Stimulated activated naive B cell treated with anti-CD40 and anti-IgM and Interleukin-4, amounts not matched to agents 10 μg/mL and 1 μg/mL and 100 μg/mL, for 72 hours (primary cell): Measurements from ENCODE around the gene UQCRHL.

ENCODE experiments used
- ATAC-seq, 2 donors: fragments of 150-1000 bp; cut with Tn5 transposase; replicated peaks; 2 replicates each; pipeline ENCODE4 v1.10.0; 2021; ENCODE audit warnings: moderate library complexity in 1 of 2
- DNase-seq: peaks from one replicate; pipeline ENCODE4 v3.0.0; 2021
- H3K27ac Mint-ChIP-seq: one replicate; pipeline ENCODE4 v1.8.0; 2022; ENCODE audit warnings: mild to moderate bottlenecking, mixed read lengths
- H3K27me3 Mint-ChIP-seq, 2 donors: one replicate each; pipeline ENCODE4 v1.8.0; 2022; ENCODE audit warnings: mixed read lengths in 2 of 2
- H3K36me3 Mint-ChIP-seq, 2 donors: one replicate each; pipeline ENCODE4 v1.8.0; 2022; ENCODE audit warnings: mixed read lengths in 2 of 2, mild to moderate bottlenecking in 1 of 2
- H3K4me1 Mint-ChIP-seq, 2 donors: one replicate each; pipeline ENCODE4 v1.8.0; 2022; ENCODE audit warnings: mixed read lengths in 2 of 2, mild to moderate bottlenecking in 1 of 2
- H3K4me3 Mint-ChIP-seq, 2 donors: one replicate each; pipeline ENCODE4 v1.8.0; 2022; ENCODE audit warnings: mild to moderate bottlenecking in 2 of 2, mixed read lengths in 2 of 2, moderate library complexity in 1 of 2
- H3K9me3 Mint-ChIP-seq, 2 donors: one replicate each; pipeline ENCODE4 v1.8.0; 2022; ENCODE audit warnings: mixed read lengths in 2 of 2, mild to moderate bottlenecking in 1 of 2

UQCRHL gene

DNA sequence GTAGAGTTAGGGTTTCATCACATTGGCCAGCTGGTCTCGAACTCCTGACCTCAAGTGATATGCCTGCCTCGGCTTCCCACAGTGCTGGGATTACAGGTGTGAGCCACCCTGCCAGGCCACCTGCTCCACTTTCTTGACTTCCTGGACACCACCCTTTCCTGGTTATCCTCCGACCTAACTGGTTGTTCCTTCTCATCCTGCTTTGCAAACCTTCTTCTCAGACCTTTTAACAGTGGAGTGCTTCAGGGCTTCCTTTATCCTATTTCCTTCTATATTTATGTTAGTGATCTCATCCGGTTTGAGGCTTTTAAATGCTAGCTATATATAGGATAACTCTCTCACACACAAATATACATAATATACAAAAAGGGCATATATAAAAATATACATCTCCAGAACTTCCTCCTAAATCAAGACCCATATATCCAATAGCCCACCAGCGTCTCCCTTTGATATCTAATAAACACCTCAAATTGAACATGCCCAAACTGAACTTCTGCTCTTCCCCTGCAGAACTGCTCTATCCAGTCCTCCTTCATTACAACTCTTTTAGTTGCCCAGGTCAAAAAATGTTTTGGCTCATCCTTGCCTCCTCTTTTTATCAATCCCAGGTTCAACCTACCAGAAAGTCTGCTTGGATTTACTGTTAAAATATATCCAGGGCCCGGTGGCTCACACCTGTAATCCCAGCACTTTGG, 19.5 kb upstream of the UQCRHL start:
- Mint-ChIP-seq H3K4me1 (peaks cover 34 to 46% of the 10 kb centered on the region in 2 donors), H3K27ac (no peak overlapping the region), H3K9me3 (no peaks in the 10 kb centered on the region), H3K27me3 (no peaks in the 10 kb centered on the region), H3K36me3 (peaks cover 4% of the 10 kb centered on the region in 2 donors), H3K4me3 (no peak overlapping the region)
- no peak for DNase-seq
- no peak for ATAC-seq

DNA sequence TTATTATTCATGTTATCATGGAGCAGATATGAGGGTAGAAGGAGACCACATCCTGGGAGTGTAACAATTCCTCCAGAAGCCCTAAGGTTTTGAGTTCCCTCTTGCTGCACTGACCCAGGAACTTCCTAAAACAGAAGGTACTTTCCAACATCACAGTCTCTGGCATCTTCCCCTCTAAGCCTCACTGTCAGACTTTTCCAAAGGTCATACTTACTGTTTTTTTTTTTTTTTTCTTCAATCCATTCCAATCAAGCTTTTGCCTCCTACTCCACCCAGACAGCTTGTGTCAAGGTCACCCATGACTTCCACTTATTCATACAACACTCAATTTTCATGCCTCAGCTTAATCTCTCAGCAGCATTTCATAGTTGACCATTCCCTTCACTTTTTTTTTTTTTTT, 18.4 kb upstream of the UQCRHL start:
- Mint-ChIP-seq H3K27ac (peak overlapping the region; percentile 7), H3K4me3 (no peak overlapping the region), H3K4me1 (peaks cover 28 to 36% of the 10 kb centered on the region in 2 donors), H3K27me3 (no peaks in the 10 kb centered on the region), H3K36me3 (no peaks in the 10 kb centered on the region), H3K9me3 (no peaks in the 10 kb centered on the region)
- DNase-seq (no peak), ATAC-seq (peak in 1 of 2 donors; percentile 47)

DNA sequence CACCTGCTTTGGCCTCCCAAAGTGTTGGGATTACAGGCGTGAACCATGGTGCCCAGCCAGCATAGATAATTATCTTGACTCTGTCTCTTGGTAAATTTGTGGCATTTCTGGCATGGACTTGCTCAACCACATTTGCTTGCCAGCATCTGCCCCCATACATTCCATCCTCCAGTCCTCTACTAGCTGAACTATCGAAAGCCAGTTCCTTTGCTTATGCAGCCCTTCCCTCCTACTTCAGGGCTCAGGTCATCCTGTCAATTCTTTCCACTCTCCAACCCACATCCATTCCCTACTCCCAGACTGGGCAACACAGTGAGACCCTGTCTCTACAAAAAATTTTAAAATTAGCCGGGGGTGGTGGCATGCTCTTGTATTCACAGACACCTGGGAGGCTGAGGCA, 13.0 kb upstream of the UQCRHL start:
- Mint-ChIP-seq H3K4me3 (no peak overlapping the region), H3K27ac (no peak overlapping the region), H3K9me3 (no peaks in the 10 kb centered on the region), H3K36me3 (no peaks in the 10 kb centered on the region), H3K4me1 (peaks cover 3 to 4% of the 10 kb centered on the region in 2 donors), H3K27me3 (no peaks in the 10 kb centered on the region)
- DNase-seq, result no peak
- ATAC-seq, result no peak

DNA sequence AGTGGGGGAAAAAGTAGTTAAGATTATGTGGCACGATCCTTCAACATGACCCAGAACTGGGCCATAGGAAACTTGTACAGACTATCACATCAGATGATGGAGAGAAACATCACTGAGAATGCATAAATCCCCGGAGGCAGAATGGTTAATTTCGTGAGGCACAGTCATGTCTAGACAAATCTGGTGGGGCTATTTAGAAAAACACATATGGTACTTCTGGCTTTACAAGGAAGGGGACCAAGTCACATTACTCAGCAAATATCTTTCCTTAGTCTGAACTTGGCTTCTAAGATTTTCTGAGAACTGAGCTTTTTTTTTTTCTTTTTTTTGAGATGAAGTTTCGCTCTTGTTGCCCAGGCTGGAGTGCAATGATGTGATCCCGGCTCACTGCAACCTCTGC, 9.2 kb upstream of the UQCRHL start:
- no peaks in the 10 kb centered on the region for H3K36me3 Mint-ChIP-seq
- H3K27ac Mint-ChIP-seq, result no peak overlapping the region
- ATAC-seq (no peak), DNase-seq (no peak)
- H3K9me3 Mint-ChIP-seq, result no peaks in the 10 kb centered on the region
- no peak overlapping the region for H3K4me3 Mint-ChIP-seq
- H3K4me1 Mint-ChIP-seq, result peaks cover 0 to 4% of the 10 kb centered on the region in 2 donors
- H3K27me3 Mint-ChIP-seq, result no peaks in the 10 kb centered on the region

DNA sequence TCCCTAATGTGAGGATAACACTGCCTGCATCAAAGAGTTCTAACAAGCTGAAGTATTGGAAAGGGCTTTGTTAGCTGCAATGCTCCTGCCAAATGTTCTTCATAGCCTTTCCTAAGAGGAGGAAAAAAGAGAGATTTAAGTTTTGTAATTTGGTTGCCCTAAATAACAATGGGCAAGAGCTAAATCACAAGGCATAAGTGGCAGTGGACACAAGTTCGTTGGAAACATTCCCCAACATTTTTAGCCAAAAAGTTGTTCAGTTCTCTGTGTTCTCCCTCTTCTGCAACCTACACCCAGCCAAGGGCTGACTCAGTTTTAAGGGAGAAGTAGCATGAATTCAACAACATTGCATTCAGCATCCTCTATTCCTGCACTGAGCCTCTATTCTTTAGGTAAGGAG, 2.6 kb upstream of the UQCRHL start:
- Mint-ChIP-seq H3K4me3 (no peak overlapping the region), H3K4me1 (no peaks in the 10 kb centered on the region), H3K27me3 (no peaks in the 10 kb centered on the region), H3K36me3 (no peaks in the 10 kb centered on the region), H3K27ac (no peak overlapping the region), H3K9me3 (no peaks in the 10 kb centered on the region)
- ATAC-seq, result no peak
- no peak for DNase-seq

DNA sequence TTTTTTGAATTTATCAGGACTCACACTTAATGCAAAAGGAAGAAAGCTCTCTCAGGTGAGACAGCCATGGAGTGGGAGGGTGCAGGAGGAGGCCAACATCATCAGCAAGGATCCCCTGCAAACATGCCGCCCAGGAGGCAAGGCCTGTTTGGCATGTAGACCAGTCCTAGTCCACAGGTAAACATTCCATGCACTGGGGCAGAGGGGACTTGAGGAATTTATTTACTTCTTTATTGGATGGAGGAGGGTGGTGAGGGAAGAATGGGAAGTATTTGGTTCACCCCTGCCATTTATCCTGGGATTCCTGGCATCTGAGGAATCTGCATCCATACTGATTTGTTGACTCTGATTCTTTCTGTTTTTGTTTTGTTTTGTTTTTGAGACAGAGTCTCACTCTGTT, 1.5 kb upstream of the UQCRHL start:
- Mint-ChIP-seq H3K4me3 (no peak overlapping the region), H3K27ac (no peak overlapping the region), H3K36me3 (no peaks in the 10 kb centered on the region), H3K27me3 (no peaks in the 10 kb centered on the region), H3K9me3 (no peaks in the 10 kb centered on the region), H3K4me1 (peaks cover 0 to 4% of the 10 kb centered on the region in 2 donors)
- DNase-seq (no peak), ATAC-seq (no peak)

DNA sequence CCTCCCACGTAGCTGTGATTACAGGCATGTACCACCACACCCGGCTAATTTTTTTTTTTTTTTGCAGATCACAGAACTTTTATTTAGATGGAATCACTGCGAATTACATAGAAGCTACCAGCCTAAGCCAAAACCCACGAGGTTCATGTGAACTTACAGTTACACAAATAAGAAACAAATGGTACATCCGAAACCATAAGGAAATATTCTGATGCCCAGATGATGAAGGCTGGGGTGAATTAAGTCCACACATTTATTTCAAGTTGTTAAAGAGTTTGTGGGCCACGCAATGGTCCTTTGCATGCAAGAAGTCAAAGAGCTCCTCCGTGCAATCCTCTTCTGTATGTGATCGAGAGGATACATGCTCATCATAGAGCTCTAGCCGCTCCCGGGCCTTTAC, 328 bp downstream of the UQCRHL start:
- Mint-ChIP-seq H3K4me3 (no peak overlapping the region), H3K4me1 (peaks cover 3 to 5% of the 10 kb centered on the region in 2 donors), H3K36me3 (no peaks in the 10 kb centered on the region), H3K9me3 (no peaks in the 10 kb centered on the region), H3K27ac (no peak overlapping the region), H3K27me3 (peaks cover 2 to 4% of the 10 kb centered on the region in 2 donors)
- ATAC-seq, result no peak
- DNase-seq, result no peak

DNA sequence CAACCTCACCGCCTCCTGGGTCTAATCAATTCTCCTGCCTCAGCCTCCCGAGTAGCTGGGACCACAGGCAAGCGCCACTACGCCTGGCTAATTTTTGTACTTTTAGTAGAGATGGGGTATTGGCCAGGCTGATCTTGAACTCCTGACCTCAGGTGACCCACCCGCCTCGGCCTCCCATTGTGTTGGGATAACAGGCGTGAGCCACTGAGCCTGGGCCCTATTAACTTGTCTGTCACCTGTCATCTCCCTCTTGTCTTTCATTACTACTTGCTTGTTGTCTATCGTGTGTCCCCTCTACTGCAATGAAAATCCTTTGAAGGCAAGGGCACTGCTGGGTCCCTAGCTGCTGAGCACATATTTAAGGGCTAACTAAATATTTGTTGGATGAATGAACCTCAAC, 3.4 kb downstream of the UQCRHL start:
- Mint-ChIP-seq H3K27me3 (peaks cover 13 to 24% of the 10 kb centered on the region in 2 donors), H3K27ac (no peak overlapping the region), H3K4me1 (peaks cover 10 to 21% of the 10 kb centered on the region in 2 donors), H3K4me3 (no peak overlapping the region), H3K9me3 (no peaks in the 10 kb centered on the region), H3K36me3 (no peaks in the 10 kb centered on the region)
- DNase-seq (no peak), ATAC-seq (no peak)

DNA sequence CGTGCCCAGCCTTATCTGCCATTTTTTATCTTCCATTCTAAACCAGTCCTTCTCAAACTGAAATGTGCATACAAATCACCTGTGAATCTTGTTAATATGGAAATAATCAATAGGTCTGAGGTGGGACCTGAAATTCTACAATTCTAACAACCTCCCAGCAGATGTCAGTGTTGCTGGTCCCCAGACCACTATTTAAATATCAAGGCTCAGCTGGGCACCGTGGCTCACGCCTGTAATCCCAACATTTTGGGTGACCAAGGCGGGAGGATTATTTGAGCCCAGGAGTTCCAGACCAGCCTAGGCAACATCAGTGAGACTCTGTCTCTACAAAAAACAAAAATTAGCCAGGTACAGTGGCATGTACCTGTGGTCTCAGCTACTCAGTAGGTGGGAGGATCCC, 4.1 kb downstream of the UQCRHL start:
- H3K36me3 Mint-ChIP-seq, result no peaks in the 10 kb centered on the region
- DNase-seq (no peak), ATAC-seq (peak; percentile 48 to 64)
- H3K27ac Mint-ChIP-seq, result no peak overlapping the region
- no peaks in the 10 kb centered on the region for H3K9me3 Mint-ChIP-seq
- H3K4me1 Mint-ChIP-seq, result peaks cover 12 to 25% of the 10 kb centered on the region in 2 donors
- peaks cover 13 to 24% of the 10 kb centered on the region in 2 donors for H3K27me3 Mint-ChIP-seq
- H3K4me3 Mint-ChIP-seq, result no peak overlapping the region

DNA sequence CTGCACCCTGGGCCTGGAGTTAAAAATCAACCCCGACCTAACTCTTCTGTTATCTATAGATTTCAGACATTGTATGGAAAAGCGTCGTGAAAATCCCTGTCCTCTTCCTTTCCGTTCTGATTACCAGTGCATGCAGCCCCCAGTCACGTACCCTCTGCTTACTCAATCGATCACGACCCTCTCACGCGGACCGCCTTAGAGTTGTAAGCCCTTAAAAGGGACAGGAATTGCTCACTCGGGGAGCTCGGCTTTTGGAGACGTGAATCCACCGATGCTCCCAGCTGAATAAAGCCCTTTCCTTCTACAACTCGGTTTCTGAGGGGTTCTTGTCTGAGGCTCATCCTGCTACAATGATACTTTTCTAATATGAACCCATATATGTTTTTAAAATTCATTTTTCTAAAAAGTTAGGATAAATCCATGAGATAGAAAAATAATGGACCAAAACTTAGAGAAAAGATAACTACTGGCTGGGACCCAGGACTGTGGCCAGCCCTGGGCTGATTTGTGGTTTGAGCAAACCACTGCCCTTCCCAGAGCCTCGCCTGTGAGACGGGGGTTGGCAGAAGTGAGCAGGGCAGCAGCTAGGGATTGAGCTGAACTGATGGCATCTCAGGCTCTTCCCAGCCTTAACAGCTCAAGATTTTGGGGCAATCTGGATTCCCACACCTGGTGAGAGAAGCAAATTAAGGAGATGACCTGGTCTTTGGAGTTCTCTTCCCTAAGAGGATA, 5.0 kb downstream of the UQCRHL start:
- DNase-seq (no peak), ATAC-seq (no peak)
- Mint-ChIP-seq H3K27ac (no peak overlapping the region), H3K36me3 (no peaks in the 10 kb centered on the region), H3K4me3 (no peak overlapping the region), H3K27me3 (peaks cover 17 to 24% of the 10 kb centered on the region in 2 donors), H3K9me3 (no peaks in the 10 kb centered on the region), H3K4me1 (peaks cover 12 to 25% of the 10 kb centered on the region in 2 donors)

DNA sequence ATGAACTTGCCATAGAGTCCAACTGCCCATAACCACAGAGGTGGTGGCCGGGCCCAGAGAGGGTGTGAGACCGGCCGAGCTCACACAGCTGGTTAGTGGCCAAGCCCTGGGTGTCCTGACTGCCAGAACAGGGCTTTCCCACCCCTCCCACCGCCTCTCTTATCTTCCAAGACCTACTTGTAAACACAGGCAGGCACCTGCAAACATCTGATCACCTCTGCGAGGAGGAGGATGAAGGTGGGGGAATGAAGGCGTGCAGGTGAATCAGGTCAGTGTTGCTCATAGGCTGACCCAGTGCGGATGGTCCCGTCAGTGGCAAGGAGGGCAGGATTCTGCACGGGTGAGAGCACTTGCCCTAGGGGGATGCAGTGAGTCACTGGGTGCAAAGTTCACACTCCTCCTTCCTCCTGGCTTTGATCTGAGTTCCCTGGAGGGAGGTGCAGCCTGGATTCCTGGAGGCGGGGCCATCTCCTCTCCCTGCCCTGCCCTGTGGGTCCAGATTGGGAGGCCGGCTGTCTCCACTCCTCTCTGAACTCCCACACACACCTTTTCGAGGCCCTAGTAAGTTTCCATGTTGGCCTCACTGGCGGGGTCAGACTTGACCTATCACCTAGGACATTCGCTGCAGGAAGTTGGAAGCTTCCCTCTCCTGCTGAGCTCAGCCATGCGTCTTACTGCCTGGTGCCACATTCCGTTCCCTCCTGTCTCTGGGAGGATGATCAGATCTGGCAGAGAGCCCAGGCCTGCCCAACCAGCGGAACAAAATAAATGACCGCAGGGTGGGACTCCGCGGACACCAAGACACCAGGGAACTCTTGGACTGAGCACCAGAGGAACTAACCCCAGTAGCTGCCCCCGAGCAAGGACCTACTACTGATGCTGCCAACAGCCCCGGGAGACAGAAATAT, 7.3 kb downstream of the UQCRHL start:
- Mint-ChIP-seq H3K27ac (peak overlapping the region; percentile 47), H3K9me3 (no peaks in the 10 kb centered on the region), H3K27me3 (peaks cover 17 to 24% of the 10 kb centered on the region in 2 donors), H3K36me3 (no peaks in the 10 kb centered on the region), H3K4me3 (no peak overlapping the region), H3K4me1 (peaks cover 12 to 30% of the 10 kb centered on the region in 2 donors)
- ATAC-seq (no peak), DNase-seq (no peak)

DNA sequence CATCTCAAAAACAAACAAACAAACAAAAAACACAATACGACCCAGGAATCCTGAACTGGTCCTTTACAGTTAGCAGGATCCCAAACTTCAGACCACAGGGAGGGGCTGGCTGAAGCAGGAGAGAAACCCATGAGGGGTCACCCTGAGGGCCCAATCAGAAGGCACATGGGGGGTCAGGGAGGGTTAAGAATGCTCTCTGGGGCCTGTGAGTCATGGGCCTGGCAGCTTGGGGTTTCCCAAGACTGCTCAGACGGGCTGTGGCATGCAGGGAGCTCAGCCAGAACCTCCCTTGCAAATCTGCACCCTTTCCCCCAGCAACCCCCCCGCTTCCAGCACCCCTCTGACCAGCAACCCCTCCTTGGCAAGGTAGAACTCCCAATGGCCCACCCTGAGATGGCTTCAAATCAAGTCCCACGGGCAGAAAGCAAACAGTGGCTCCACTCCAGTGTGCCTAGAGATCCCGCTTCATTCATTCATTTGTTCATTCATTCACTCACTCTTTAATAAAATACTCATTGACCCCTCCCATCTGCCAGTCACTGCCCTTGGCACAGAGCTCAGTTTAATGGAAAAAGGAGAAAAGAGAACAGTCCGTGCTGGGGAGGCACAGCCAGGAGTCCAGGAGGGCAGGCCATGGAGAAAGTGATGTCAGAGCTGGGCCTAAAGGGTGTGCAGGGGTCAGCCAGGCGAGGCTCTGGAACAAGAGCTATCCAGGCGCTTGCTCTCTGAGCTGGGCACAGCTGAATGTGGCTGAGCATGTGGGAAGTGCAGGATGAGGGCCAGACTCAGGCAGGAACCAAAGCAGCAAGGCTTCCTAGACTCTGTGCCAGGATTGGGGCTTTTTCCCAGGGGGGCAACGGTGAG, 8.2 kb downstream of the UQCRHL start:
- ATAC-seq, result peak; percentile 89 to 93
- no peaks in the 10 kb centered on the region for H3K9me3 Mint-ChIP-seq

DNA sequence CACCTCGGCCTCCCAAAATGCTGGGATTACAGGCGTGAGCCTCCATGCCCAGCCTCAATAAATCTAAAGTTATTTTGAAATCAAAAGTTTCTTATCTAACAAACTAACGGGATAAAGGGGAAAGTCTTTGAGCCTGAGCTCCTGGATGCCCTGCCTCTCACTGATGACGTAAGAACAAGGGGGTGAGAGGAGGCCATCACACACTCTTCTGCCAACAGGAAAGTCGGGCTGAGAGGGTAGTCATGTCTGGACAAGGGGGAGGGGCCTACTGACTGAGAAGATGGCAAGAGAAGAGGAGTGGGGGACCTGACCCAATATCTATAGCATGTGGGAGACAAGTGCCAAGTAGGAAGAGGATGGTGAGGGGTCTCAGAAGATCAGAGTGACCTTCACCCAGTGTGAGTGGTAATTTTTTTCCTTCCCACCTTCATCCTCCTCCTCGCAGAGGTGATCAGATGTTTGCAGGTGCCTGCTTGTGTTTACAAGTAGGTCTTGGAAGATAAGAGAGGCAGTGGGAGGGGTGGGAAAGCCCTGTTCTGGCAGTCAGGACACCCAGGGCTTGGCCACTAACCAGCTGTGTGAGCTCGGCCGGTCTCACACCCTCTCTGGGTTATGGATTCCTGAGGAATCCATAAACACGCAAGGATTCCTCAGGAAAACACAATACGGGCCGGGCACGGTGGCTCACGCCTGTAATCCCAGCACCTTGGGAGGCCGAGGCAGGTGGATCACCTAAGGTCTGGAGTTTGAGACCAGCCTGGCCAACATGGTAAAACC, 9.6 kb downstream of the UQCRHL start:
- H3K4me1 Mint-ChIP-seq, result peaks cover 8 to 26% of the 10 kb centered on the region in 2 donors
- no peaks in the 10 kb centered on the region for H3K9me3 Mint-ChIP-seq
- DNase-seq (no peak), ATAC-seq (no peak)
- no peaks in the 10 kb centered on the region for H3K36me3 Mint-ChIP-seq
- H3K27ac Mint-ChIP-seq, result no peak overlapping the region
- H3K27me3 Mint-ChIP-seq, result peaks cover 17 to 24% of the 10 kb centered on the region in 2 donors
- H3K4me3 Mint-ChIP-seq, result no peak overlapping the region

More for the DNA sequence above, 8.2 kb downstream of the UQCRHL start:
- no peaks in the 10 kb centered on the region for H3K36me3 Mint-ChIP-seq
- peak; percentile 42 for DNase-seq
- peak overlapping the region; percentile 9 for H3K27ac Mint-ChIP-seq
- peaks cover 17 to 24% of the 10 kb centered on the region in 2 donors for H3K27me3 Mint-ChIP-seq
- H3K4me3 Mint-ChIP-seq, result peak overlapping the region in 1 of 2 donors; percentile 44
- peaks cover 12 to 30% of the 10 kb centered on the region in 2 donors for H3K4me1 Mint-ChIP-seq
